ENCODE measurements around the gene FNBP1.

DNA sequence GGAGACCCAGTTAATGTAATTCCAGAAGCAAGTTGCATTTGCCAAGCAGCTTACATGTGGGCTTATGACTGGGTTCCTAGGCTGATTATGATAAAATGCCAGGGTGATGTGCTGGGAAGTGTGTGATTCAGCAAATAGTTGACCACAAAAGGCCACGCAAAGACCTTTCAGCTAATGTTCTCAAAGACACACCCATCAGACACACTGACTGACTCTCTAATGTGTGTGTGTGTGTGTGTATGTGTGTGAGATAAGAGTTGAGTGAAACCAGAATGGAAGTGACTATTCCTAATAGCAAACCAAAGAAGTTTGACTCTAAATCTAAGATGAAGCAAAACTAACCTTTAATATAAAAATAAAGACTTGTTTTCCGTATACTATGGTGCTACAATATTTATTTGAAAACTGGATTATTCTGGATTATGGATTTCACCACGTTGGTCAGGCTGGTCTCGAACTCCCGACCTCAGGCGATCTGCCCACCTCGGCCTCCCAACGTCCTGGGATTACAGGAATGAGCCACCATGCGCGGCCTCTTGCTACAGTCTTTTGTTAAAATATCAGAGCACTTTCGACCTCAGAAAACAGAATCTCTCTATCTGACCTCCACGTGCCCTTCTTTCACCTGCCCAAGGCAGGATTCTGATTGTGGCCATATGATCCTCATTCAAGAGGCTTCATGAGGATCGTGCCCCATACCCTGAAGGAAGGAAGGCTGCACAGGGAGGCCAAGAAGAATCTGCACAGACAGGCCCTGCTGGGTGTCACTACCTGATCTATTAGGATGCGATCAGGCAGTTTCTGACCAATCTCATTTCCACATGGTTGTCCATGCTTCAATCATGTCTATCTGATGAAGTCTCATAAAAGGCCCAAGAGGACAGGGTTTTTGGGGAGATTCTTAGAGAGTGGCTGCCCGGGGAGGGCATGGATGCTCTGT is 132.1 kb downstream of the FNBP1 start:
- TF ChIP-seq, protein P1, sequence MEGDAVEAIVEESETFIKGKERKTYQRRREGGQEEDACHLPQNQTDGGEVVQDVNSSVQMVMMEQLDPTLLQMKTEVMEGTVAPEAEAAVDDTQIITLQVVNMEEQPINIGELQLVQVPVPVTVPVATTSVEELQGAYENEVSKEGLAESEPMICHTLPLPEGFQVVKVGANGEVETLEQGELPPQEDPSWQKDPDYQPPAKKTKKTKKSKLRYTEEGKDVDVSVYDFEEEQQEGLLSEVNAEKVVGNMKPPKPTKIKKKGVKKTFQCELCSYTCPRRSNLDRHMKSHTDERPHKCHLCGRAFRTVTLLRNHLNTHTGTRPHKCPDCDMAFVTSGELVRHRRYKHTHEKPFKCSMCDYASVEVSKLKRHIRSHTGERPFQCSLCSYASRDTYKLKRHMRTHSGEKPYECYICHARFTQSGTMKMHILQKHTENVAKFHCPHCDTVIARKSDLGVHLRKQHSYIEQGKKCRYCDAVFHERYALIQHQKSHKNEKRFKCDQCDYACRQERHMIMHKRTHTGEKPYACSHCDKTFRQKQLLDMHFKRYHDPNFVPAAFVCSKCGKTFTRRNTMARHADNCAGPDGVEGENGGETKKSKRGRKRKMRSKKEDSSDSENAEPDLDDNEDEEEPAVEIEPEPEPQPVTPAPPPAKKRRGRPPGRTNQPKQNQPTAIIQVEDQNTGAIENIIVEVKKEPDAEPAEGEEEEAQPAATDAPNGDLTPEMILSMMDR (IDR thresholded peaks at IDR 0.05; ENCODE audit: low read depth, low read length): no peak
- TF ChIP-seq POLR2A (IDR thresholded peaks at IDR 0.05; ENCODE audit: extremely low read depth, insufficient read length) (no peak), MAX (IDR thresholded peaks at IDR 0.05; ENCODE audit: low read depth, low read length) (no peak), MYC (IDR thresholded peaks at IDR 0.05; ENCODE audit: low read depth, low read length) (no peak)
